Pulmonary artery endothelial cell (primary cell): Measurements from ENCODE around the gene CYP4B1. TPM values are rescaled to one million over a fixed set of nuclear protein-coding genes. Genes with fewer than 3 reads are reported as not detected.
"Not testable (repeated sequence)": the region's sequence is repeated elsewhere in the genome, so short reads cannot be mapped to it uniquely, and the experiment has no call there.

Experiments
- DNase-seq: peaks from one replicate; pipeline ENCODE4 v3.0.0-alpha.2; 2011; ENCODE audit warnings: low read depth, low spot score
- total RNA-seq: library from RNA; depleted of rRNA; stranded (reverse); fragments of >200 nt; gene quantifications from 2 replicates; pipeline ENCODE4 v1.2.3, GENCODE V29; 2014

CYP4B1 gene
- total RNA-seq: not detected in 2 replicates

DNA sequence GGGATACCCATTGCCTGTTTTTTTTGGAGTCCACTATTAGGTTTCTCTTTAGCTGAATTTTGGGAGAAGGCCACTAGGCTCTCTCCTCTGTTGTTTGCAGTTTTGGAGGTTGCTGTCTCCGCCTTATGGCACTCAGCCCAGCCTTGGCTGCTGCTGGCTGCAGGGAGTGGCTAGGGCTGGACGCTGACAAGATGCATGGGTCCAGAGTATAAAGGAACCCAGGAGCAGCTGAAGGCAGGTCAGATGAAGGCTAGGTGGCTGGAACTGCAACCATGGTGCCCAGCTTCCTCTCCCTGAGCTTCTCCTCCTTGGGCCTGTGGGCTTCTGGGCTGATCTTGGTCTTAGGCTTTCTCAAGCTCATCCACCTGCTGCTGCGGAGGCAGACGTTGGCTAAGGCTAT, at the start of gene CYP4B1:
CYP4B1 (plus strand) TSS at position 237 of the 400 bp plus-strand sequence; CDS start at position 273, 36 bp downstream.
- DNase-seq: no peak

- no peak for DNase-seq
Observed at GRCh38 chr1:46749404-46749803, 49.4 kb upstream of the CYP4B1 start.

DNA sequence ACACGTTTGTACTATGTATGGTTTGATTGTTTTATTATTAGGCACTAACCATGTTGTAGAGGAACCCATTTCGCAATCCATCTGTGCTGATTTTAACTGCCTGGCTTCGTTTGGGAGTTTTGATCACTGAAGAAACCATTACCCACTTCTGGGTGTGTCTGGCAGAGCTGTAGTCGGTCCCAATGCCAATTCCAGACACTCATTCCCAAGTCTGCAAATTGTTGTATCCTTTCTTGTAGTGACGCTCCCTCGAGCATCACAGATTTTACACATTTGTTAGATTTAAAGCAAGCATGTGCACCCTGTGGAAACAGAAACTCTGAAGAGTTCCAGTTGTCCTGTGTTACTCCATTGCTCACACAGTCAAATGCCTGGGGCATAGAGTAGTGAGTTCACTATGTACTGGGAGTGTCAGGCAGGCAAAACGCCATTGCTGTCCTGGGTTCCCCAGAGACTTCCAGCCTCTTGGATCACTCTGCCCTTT, 48.9 kb upstream of the CYP4B1 start:
- DNase-seq: no peak

GRCh38 chr1:46753985-46754384, 44.9 kb upstream of the CYP4B1 start:
- no peak for DNase-seq

GRCh38 chr1:46754707-46755106, 44.1 kb upstream of the CYP4B1 start:
- peak; percentile 29 for DNase-seq

GRCh38 chr1:46755121-46755520, 43.7 kb upstream of the CYP4B1 start:
- DNase-seq: no peak

DNA sequence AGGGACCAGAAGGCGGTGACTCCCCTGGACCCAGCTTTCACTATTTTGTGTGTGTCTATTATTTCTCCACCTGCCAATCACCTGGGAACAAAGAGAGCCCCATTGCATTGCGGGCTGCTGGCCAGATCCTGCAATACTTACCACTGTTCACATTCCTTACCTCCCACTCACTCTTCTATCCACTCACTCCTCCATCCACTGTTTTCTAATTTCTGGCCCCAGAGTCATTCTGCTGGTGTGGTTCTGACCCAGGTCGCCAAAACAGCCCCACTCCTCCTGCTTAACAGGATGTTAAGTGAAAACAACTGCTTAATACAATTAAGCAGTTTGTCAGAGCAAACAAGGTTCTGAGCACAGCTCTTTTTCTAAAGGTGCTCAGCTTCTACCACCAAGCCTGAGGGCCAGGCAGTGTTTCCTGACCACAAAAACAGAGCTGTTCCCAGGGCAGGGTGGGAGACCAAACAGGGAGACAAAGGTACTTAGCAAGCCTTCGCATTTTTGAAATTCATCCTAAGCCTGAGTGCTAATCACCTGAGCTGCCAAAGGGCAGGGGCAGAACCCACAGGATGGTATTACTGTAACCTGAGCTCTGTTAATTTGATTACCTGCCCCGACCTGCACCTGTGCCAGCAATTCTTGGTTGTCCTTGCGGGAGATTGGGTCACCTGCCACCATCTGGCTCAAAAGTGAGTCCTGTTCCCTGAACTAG, 41.4 kb upstream of the CYP4B1 start:
- no peak for DNase-seq

GRCh38 chr1:46757956-46758528, 40.8 kb upstream of the CYP4B1 start:
- DNase-seq: no peak

DNA sequence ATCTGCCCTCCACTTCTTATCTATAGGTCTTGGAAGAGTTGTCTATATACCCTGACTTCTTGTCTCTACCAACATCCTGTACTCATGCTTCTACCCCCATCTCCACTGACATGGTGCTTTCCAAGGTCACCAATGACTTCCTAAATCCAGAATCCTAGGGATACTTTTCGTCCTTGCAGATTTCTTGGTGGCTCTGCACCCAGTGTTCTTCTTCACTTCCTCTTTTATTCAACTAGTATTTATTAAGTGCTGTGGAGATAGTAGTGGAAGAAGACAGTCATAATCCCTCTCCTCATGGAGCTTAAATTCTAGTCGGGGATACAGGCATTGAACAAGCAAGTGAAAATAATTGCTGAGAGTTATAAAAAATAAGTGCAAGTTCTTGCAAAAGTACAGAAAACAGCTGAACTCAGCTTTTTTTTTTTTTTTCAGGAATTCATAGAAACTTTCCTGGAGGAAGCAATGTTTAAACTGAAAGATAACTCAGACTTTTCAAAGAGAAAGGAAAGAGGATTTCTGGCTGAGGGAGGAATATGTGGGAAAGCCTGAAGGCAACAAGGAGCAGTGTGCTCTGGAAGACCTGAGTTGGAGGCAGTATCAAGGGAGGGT, 38.2 kb upstream of the CYP4B1 start:
- DNase-seq: no peak

- DNase-seq: no peak
Observed at GRCh38 chr1:46761740-46762139, 37.1 kb upstream of the CYP4B1 start.

GRCh38 chr1:46764402-46764801, 34.4 kb upstream of the CYP4B1 start:
- no peak for DNase-seq

DNA sequence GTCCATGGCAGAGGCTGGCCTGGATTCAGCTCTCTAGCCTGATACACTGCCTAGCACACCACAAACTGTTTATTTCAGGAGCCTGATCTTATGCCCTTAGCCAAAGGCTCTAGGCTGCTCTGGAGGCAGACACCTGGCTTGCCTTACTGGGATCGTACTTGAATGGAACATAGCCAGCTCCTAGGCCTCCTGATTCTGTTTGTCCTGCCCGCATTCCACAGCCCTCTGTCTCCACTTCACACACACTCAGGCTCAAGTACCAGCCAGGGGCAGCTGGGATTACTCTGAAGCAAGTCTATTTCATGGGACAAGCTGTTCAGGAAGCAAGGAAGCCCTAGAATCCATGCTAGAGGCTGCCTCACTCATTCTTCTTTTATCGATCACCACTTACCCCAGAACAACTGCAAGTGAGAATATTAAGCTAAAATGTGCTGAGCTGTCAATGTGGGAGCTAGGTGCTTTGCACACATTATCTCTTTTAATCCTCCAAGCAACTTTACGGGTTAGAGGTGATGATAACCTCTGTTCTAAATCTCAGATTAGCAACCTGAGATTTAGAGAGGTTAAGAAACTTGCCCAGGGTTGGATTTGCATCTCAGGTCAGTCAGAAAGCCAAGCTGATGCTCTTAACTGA, 31.1 kb upstream of the CYP4B1 start:
- DNase-seq: no peak

DNA sequence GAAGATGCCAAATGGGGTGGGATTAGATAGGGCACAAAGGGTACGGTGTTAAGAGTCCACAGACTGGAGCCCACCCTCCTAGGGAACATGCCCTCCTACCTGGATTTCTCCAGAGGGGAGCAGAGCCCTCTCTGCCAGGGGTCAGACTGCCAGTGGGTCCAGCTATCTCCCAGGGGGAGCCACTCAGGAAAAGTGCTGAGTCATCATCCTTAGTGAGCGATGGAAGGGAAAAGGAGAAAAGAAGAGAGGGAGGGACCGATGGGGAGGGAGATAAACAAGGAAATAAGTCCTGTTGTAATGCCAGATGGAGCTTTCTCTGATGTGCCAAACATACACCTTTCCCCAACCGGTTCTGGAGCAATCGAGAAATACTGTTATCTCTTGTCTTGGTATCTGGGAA, 30.4 kb upstream of the CYP4B1 start:
- no peak for DNase-seq

GRCh38 chr1:46769028-46769740, 29.7 kb upstream of the CYP4B1 start:
- DNase-seq: no peak

DNA sequence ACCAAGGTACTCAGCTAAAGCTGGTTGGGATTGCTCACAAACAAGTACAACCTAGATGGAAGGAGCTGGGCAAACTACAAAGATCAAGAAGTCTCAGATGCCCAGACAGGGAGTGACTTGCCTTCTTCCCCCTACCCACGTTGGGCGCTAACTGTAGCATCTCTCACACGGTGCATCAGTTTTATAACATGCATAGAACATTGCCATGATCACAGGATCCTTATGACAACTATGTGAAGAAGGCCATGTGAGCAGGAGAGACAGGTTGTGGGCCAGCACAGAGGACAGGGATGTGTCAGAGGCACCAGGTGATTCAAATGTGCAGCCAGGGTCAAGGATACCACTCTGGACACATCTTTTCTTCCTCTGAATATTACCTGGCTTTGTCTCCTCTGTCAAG, 28.3 kb upstream of the CYP4B1 start:
- no peak for DNase-seq

DNA sequence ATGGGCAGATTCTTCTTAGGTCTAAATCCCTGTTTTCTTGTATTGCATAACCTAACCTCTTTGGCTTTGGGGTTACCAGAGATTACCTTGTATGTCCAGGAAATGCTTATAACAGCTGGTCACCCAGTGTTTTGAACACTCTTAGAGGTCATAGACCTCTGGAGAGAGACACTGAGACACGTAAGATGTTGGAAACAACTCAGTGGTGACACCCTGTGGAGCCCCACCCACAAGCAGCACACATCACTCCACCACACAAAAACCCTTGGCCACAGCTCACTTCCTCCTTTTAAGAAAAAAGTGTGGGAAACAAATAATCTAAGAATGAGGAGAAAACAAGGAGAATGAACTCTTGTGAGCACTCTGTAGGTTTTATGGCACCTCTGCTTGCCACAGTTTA, 26.3 kb upstream of the CYP4B1 start:
- DNase-seq: no peak

DNA sequence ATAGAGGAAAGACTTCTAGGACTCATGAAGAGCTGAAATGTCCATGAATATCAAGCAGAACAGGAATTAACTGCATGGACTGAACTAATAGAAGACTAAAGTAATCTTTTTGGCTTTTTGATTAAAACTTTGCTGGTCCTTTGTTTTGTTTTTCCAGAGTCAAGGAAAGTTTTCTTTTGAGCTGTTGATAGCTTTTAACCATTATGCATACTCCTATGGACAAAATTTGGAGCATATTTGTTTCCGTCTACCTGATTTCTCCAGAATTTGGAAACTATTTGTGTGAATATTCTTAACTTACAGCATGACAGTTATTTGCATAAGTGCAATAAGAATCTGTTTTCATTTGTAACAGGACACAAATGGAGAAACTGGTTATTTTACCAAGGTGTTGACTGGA, 24.5 kb upstream of the CYP4B1 start:
- no peak for DNase-seq

DNA sequence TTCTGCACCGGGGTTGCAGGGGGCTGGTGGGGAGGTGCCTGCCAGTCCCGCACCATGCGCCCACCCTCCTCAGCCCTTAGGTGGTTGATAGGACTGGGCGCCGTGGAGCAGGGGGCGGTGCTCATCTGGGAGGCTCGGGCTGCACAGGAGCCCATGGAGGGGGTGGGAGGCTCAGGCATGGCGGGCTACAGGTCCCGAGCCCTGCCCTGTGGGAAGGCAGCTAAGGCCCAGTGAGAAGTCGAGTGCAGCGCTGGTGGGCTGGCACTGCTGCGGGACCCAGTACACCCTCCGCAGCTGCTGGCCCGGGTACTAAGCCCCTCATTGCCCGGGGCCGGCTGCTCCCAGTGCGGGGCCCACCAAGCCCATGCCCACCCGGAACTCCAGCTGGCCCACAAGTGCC, 20.4 kb upstream of the CYP4B1 start:
- DNase-seq: not testable (repeated sequence)

DNA sequence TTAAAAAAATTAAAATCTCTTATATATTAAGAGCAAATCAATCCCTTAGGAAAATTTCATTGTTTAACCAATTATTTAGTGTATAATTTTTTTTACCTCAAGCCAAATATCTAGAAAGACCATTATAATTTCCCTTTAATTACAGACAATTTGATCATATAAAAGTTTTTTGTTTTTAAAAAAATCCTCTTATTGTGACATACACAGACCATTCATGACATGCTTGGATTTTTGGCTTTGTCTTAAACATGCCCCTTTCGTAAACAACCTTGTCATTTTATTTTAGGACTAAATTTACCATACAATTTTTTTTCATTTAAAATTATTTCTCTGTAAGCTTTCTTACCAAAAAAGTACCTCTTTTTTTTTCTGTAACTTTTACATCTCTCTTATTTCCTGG, 14.2 kb upstream of the CYP4B1 start:
- no peak for DNase-seq

DNA sequence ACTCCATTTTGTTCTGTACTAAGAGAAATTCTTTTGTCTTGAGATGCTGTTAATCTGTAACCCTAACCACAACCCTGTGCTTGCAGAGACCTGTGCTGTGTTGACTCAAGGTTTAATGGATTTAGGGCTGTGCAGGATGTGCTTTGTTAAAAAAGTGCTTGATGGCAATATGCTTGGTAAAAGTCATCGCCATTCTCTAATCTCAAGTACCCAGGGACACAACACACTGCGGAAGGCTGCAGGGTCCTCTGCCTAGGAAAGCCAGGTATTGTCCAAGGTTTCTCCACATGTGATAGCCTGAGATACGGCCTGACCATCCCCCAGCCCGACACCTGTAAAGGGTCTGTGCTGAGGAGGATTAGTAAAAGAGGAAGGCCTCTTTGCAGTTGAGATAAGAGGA, 10.2 kb upstream of the CYP4B1 start:
- not testable (repeated sequence) for DNase-seq

DNA sequence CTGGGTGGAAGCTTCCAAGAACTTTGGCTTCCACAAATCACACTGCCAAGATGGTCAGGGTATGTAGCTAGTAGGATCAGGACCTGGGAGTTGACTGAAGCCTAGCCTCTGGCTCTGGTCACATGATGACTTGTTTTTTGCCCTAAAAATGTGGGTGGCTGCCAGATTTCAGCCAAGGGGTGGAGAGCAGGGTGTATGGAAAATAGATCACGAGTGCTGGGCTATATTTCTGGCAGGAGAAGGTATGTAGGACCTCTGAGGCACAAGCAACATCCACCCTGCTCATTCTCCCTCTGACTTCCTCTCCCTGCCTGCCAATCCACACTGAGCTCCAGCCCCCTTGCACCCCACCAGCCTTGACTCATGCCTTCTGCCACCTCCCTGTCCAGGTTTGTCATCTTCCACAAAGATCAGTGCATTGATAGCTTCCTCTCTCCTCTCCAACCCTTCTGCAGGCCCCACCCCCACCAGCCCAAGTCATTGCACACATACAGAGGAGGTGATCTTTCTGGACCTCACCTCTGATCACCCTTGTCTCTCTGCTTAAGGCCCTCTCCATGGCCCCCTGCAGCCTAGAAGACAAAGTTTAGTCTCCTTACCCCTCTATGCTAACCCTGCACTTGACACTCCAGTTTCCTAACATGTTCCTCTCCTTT, 8.3 kb upstream of the CYP4B1 start:
- DNase-seq: no peak
